DMS 273 (cell line): Measurements from ENCODE around the gene DAPK1.

Experiments used
- DNase-seq: peaks from one replicate; lab custom pipeline; 2025; ENCODE audit not compliant: unreplicated experiment; lab: John Stamatoyannopoulos, UW

DAPK1 gene

DNA sequence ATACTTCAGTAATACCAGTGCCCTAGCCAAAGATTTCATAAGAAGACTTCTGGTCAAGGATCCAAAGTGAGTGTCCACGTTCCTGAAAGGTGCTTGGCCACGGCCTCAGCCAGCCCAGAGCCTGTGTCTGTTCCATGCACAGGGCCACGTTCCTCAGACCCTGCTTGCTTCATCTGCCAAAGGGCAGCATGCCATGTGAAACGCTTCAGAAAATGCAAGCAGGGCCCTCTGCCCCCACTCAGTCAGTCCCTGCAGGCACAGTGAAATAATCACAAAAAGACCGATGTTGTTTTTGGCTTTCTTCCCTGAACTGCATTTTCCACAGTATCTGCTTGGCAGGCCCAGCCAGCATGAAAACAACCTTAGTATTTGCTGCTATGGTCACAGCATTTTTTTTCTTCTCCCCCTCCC is 142.7 kb downstream of the DAPK1 start:
- DNase-seq: peak; percentile 25

DNA sequence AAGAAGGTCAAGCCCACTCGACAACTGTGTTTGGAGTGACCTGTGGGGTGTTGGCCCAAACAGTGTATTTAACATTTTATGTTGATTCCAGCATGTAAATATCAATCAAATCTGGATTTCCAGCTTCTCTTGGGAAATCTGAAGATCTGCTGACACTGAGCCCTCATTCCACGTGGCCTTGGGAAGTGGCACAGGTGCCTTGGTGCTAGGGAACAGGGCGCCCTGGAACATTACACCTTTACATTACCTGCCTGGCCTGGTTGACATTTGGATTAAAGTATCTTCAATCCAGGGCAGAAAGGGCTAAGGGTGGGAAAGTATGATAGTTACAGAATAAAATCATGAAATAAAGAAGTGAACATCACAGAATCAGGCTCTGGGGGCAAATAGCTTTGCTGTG is 143.4 kb downstream of the DAPK1 start:
- DNase-seq: no peak

DNA sequence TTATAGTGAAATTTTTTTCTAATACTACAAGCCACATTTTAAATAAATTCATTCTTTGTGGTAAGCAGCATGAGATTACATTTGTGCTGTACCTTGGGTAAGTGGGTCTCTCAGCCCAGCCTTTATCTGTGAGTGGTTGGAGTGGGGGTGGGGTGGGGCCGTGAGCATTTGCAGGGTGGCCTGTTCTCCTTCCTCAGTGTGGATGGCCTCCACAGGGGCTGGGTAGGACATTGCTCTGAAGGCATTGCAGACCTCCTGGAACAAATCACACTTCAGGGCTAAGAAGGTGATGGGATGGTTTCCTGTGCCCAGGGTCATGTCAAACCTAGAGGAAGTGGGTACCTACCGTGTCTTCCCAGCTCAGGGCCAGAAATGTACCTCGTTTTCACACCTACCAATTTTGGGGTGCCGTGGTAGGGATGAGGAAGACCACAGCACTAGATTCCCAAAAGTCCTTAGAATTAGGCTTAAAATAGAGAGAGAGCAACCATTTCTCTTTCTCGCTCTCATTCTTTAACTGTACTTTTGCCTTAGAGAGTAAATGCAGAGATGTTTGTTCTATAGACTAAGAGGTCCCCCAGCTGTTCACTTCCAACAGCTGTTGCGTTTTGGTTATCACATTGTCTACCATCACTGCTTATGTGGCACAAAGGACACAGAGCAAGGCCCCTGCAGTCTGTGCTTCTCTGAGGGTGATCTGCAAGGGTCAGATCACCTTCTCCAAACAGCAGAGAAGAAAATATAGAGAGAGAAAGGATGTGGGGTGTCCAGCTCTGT is 144.9 kb downstream of the DAPK1 start:
- no peak for DNase-seq

DNA sequence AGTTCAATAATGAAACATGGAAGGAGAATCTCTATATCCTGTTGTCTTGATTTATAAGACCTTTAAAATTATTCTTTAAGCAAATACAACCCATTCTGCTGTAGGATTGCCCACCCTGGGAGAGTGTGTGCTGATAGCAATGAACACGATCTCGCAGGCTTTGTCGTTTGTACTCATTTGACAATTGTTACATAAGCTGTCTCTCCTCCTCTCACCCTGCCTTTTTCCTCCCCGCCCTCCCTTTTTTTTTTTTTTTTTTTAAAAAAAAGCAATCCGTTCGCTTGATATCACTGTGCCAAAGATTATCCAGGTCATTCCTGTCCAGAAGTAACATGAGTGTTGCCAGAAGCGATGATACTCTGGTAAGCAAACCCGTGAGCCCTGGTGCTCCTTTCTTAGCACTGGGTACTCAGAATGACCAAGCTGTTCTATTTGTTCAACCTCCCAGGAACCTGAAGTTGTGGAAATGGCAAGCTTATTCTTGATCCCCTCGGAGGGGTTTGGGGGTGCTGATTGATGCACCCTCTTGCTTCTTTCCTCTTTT is 145.5 kb downstream of the DAPK1 start:
- no peak for DNase-seq

GRCh38 chr9:87643778-87644570 is 146.3 kb downstream of the DAPK1 start:
- DNase-seq: no peak

GRCh38 chr9:87644659-87645058 is 147.0 kb downstream of the DAPK1 start:
- peak; percentile 6 for DNase-seq

DNA sequence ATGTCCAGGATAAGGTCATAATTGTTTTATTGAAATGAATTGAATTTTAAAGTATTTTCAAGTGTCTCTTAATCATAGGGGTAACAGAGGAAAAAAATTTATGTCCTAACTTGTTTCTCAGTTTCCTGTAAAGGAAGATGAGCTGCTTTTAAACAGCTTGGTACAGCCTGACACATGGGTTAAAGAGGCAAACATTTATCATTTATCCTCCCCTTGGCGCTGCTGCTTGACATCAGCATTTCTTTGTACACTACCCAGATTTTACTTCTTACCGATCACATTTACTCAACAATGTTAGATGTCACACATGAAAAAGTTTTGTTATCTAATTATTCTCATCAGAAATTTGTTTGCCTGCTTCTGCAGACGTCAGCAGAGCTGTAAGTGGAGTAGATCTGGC is 148.9 kb downstream of the DAPK1 start:
- no peak for DNase-seq

DNA sequence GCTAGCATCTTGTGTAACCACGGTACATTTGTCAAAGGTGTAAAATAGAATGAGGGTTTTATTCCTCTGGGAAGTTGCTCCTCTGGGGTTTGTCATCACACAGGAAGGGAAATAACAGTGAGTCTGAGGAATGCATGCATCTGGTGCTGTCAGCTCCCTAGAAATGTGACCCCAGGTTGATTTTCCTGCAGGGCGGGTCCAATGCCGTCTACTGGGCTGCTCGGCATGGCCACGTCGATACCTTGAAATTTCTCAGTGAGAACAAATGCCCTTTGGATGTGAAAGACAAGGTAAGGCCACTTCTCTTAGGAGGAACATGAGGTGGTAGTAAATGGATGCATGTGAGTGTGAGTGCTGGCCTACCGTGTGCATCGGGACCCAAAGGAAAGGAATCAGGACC is 149.4 kb downstream of the DAPK1 start:
- no peak for DNase-seq

DNA sequence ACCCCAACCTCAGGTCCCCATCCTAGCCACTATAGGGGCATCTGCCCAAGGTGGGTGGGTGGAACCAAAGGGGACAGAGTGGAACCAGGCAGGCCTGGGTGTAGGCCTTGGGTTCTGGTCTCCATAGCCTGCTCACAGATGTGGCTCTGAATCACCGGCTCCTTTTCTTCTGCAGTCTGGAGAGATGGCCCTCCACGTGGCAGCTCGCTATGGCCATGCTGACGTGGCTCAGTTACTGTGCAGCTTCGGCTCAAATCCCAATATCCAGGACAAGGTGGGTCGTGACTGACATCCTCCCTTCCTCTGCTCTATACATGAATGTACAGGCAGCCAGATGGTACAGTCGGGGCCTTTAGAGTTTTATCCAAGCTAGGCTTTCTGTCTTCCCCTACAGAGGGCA is 150.9 kb downstream of the DAPK1 start:
- DNase-seq: no peak

- DNase-seq: no peak
These were observed 153.1 kb downstream of the DAPK1 start for GRCh38 chr9:87650611-87651295.

GRCh38 chr9:87651431-87651830 is 153.8 kb downstream of the DAPK1 start:
- DNase-seq: no peak

DNA sequence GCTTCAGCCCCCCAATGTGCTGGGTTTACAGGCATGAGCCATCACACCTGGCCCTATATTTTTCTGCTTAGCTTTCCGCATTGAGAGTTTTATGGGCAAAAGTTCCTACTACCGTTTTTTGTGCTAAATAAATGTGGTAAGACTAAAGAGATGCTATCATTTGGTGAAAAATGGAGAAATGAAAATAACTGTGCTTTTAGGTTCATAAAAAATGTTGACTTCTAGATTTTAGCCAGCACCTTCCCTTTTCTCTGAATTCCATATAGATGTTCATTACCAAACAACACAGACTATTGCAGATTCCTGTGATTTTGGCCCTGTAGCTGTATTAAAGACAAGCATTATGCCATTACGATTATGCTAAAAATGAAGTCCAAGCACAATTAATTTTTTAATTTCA is 156.3 kb downstream of the DAPK1 start:
- DNase-seq: no peak

DNA sequence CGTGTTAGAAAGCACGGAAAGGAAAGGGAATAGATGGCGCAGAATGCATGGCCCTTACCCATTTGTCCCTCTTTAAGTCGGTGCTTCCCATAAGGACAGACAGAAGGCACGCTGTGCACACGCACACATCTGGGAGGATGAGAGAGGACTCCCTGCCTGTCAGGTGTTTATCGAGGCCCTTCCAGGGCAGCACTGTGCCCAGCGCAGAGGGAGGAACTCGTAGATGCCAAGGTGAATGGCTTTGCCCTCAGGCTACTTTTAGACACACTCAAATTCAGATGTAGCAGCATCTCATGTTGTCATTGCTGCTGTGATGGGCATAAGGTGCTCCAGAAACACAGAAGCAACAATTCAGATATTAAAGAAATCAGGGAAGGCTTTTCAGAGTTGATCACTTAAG is 158.1 kb downstream of the DAPK1 start:
- no peak for DNase-seq

DNA sequence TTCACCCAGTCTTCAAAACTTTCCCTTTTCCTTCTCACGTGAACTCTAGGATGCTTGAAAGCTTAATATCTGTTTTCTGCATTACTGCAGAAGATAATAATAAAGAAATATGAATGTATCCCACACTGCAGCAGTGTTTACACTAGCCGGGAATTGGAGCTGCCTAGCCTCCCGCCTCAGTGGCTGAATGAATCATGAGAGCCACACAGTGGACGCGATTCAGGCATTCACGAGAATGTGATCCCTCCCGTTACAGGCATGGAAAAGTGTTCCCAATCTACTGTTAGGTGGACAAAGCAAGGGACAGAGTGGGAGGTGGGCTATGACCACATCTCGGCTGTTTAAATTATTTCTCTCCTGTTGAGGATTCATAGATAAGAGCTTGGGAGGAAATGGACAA is 158.8 kb downstream of the DAPK1 start:
- DNase-seq: no peak

DNA sequence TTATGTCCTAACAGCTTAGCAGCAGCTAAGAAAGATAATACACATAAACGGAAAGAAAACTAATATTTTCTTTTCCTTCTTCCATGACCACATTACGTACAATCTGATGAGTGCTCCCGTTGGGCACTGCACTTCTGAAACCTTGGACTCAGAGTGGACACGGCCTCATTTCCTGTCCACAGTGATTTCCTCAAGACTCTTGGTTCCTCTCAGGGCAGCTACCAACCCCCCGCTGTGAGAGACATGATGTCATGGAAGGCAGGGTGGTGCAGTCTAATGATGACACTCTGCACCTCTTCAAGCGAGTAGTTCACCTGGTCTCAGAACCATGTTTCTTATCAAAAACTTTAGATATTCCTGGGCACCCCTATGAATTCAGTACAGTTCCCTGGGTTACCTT is 159.5 kb downstream of the DAPK1 start:
- DNase-seq: no peak

GRCh38 chr9:87657893-87658292 is 160.2 kb downstream of the DAPK1 start:
- DNase-seq: no peak

- no peak for DNase-seq
These were observed 160.8 kb downstream of the DAPK1 start for GRCh38 chr9:87658511-87658910.

GRCh38 chr9:87659534-87660419 is 162.1 kb downstream of the DAPK1 start:
- no peak for DNase-seq

GRCh38 chr9:87661241-87661640 is 163.6 kb downstream of the DAPK1 start:
- no peak for DNase-seq

DNA sequence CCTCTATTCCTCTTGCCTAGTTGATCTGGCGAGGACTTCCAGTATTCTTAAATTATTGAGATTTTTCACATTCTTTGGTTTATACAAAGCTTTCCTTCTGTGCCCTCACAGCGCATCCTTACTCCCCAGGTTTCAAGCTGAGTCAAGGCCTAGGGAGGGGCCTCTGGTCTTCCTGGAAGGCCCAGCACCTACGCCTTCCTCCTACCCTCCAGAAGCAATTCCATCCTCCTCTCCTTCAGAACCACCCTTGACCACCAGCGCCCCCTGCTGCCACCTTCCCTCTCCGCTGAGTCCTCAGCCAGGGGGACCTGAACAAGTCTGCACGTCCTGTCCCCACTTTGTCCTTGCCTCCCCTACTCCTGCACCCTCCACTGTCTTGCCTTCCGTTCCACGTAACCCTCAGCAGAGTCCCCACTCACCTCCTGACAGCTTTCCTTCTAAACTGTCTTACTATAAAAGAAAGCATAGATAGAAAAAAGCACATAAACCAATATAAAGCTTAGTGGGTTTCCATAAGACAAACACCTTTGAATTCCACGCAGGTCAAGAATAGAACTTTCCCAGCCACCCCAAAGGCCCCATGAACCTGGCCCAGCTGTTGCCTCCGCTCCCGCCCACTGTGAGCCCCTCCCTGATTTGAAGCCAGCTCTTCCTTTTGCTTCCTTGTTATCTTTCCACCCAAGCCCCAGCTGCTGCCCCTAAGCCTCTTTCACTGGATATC is 165.3 kb downstream of the DAPK1 start:
- peak; percentile 85 for DNase-seq
